Stimulated activated CD8-positive, alpha-beta memory T cell treated with anti-CD3 and anti-CD28 coated beads, Interleukin-12 subunit alpha, Interleukin-12 subunit beta, amount 100 ng/mL, for 24 hours (primary cell): Measurements from ENCODE around the gene PI3.

ENCODE experiments used
- DNase-seq: peaks from one replicate; pipeline ENCODE4 v3.0.0-alpha.2; 2020; ENCODE audit errors: extremely low read depth

Gene PI3

GRCh38 chr20:45187693-45188092 lies 13.0 kb downstream of the PI3 start:
- no peak for DNase-seq

- DNase-seq = no peak
Measured at GRCh38 chr20:45189067-45189609, 14.4 kb downstream of the PI3 start.

- no peak for DNase-seq
Measured at GRCh38 chr20:45189861-45190260, 15.2 kb downstream of the PI3 start.

GRCh38 chr20:45191926-45192325 lies 17.2 kb downstream of the PI3 start:
- DNase-seq = no peak

GRCh38 chr20:45193331-45193730 lies 18.6 kb downstream of the PI3 start:
- DNase-seq = no peak

GRCh38 chr20:45206725-45207124 lies 32.0 kb downstream of the PI3 start, which contains the start of gene SEMG1:
Gene SEMG1, plus strand, starts transcription at chr20:45207033. Its CDS starts 21 bp downstream, at chr20:45207054.
- DNase-seq = no peak

- DNase-seq = no peak
Measured at GRCh38 chr20:45209924-45210323, 35.2 kb downstream of the PI3 start.

GRCh38 chr20:45211569-45212474 lies 37.1 kb downstream of the PI3 start:
- no peak for DNase-seq

GRCh38 chr20:45212836-45213235 lies 38.1 kb downstream of the PI3 start:
- DNase-seq = no peak

- no peak for DNase-seq
Measured at GRCh38 chr20:45218124-45218523, 43.4 kb downstream of the PI3 start.

GRCh38 chr20:45218636-45219035 lies 43.9 kb downstream of the PI3 start:
- no peak for DNase-seq

- DNase-seq = no peak
Measured at GRCh38 chr20:45221076-45221475, 46.4 kb downstream of the PI3 start, which contains the start of gene SEMG2. Gene SEMG2, plus strand, starts transcription at chr20:45221373. Its CDS starts 17 bp downstream, at chr20:45221390.

- no peak for DNase-seq
Measured at GRCh38 chr20:45223136-45223535, 48.4 kb downstream of the PI3 start.
